Suppressor macrophage (primary cell): Measurements from ENCODE around the gene STN1.

Source experiments
- DNase-seq, 4 experiments: peaks; one replicate each; pipeline ENCODE4 v3.0.0-alpha.2; 2020 to 2022
- total RNA-seq, 17 experiments: gene quantifications; one replicate each; lab custom pipeline; 2026; ENCODE audit warnings: mixed read lengths in 6 of 17, inconsistent platforms in 3 of 17; lab: John Stamatoyannopoulos, UW

Gene STN1
- 0.14 to 7.7 (median 2.0) reads per million in 17 experiments for total RNA-seq

GRCh38 chr10:103918053-103918846, at the start of gene STN1:
Gene STN1, minus strand, starts transcription at chr10:103918184. Its CDS starts 590 bp downstream, at chr10:103917594.
- peak; percentile 97 to 99 (median 98) for DNase-seq

- peak; percentile 55 to 84 (median 67) for DNase-seq
These were observed 49.6 kb upstream of the STN1 start for GRCh38 chr10:103967448-103968071.

GRCh38 chr10:103966671-103967447, 48.9 kb upstream of the STN1 start, which contains the start of gene SLK:
Gene SLK, plus strand, starts transcription at chr10:103967140. Its CDS starts 606 bp downstream, at chr10:103967746.
- peak; percentile 94 to 99 (median 96) for DNase-seq

- no peak for DNase-seq
These were observed 42.1 kb upstream of the STN1 start for GRCh38 chr10:103960103-103960502.

- DNase-seq = peak in 1 of 4 experiments; percentile 11
These were observed 41.0 kb upstream of the STN1 start for GRCh38 chr10:103958996-103959395.

- no peak for DNase-seq
These were observed 36.6 kb upstream of the STN1 start for GRCh38 chr10:103954543-103954942.

- DNase-seq = no peak
These were observed 34.0 kb upstream of the STN1 start for GRCh38 chr10:103951942-103952341.

- no peak for DNase-seq
These were observed 33.2 kb upstream of the STN1 start for GRCh38 chr10:103951183-103951582.

- no peak for DNase-seq
These were observed 31.7 kb upstream of the STN1 start for GRCh38 chr10:103949728-103950127.

GRCh38 chr10:103947799-103948516, 30.0 kb upstream of the STN1 start:
- DNase-seq = no peak

- peak in 3 of 4 experiments; percentile 6 to 21 (median 18) for DNase-seq
These were observed 24.9 kb upstream of the STN1 start for GRCh38 chr10:103942866-103943265.

GRCh38 chr10:103941801-103942200, 23.8 kb upstream of the STN1 start:
- no peak for DNase-seq

- no peak for DNase-seq
These were observed 21.5 kb upstream of the STN1 start for GRCh38 chr10:103939522-103939921.

GRCh38 chr10:103936022-103936421, 18.0 kb upstream of the STN1 start:
- DNase-seq = no peak

GRCh38 chr10:103934308-103934707, 16.3 kb upstream of the STN1 start:
- DNase-seq = no peak

GRCh38 chr10:103933557-103934121, 15.7 kb upstream of the STN1 start:
- no peak for DNase-seq

- DNase-seq = no peak
These were observed 15.0 kb upstream of the STN1 start for GRCh38 chr10:103932971-103933370.

- no peak for DNase-seq
These were observed 14.3 kb upstream of the STN1 start for GRCh38 chr10:103932271-103932670.

- DNase-seq = no peak
These were observed 13.6 kb upstream of the STN1 start for GRCh38 chr10:103931603-103932002.

- DNase-seq = no peak
These were observed 12.9 kb upstream of the STN1 start for GRCh38 chr10:103930881-103931280.

- no peak for DNase-seq
These were observed 12.5 kb upstream of the STN1 start for GRCh38 chr10:103930449-103930848.

GRCh38 chr10:103929381-103929921, 11.5 kb upstream of the STN1 start:
- no peak for DNase-seq
